H1 (cell line): Measurements from ENCODE around the gene DCAF6. TPM values are rescaled to one million over a fixed set of nuclear protein-coding genes. Genes with fewer than 3 reads are reported as not detected.
A peak's percentile ranks its signal among the peaks of the same experiment; 100 is the strongest.

ENCODE experiments used
- CTCF ChIA-PET: fragments of 300-600 bp; sonication (Branson Sonifier 250); formaldehyde crosslinking; loops from one replicate; lab custom pipeline; 2021; ENCODE audit not compliant: partially characterized antibody; lab: Charles Lee
- POLR2A ChIA-PET: fragments of 300-600 bp; sonication (Branson Sonifier 250); formaldehyde crosslinking; loops from one replicate; lab custom pipeline; 2021; ENCODE audit warnings: inconsistent platforms; ENCODE audit not compliant: partially characterized antibody; lab: Charles Lee
- DNase-seq, 2 experiments: peaks; one replicate each; pipeline versions ENCODE4 v3.0.0 to v3.0.0-alpha.2; 2010 to 2022; ENCODE audit warnings: low spot score in 2 of 2, low read depth in 1 of 2, mixed read lengths in 1 of 2
- FAIRE-seq: peaks from 2 replicates; lab custom pipeline; 2011; peaks lifted over from hg19 to GRCh38; lab: Jason Lieb, UNC
- H2AFZ ChIP-seq: 2 replicates; pipeline ENCODE4 v1.8.1; 2012; ENCODE audit warnings: low read length, inconsistent platforms
- H2AK5ac ChIP-seq: 2 replicates; pipeline ENCODE4 v1.6.1; 2013; ENCODE audit warnings: low read depth, low read length
- H2BK120ac ChIP-seq: replicated peaks from 2 replicates; pipeline ENCODE3; 2013; ENCODE audit warnings: low read depth, low read length, inconsistent platforms
- H2BK12ac ChIP-seq: 2 replicates; pipeline ENCODE4 v1.6.1; 2013; ENCODE audit warnings: low read depth, low read length
- H2BK15ac ChIP-seq: 2 replicates; pipeline ENCODE4 v1.6.1; 2013; ENCODE audit warnings: low read length
- H2BK20ac ChIP-seq: 2 replicates; pipeline ENCODE4 v1.6.1; 2013; ENCODE audit warnings: low read length
- H2BK5ac ChIP-seq: 2 replicates; pipeline ENCODE4 v1.6.1; 2013; ENCODE audit warnings: low read depth, low read length
- H3K14ac ChIP-seq: 2 replicates; pipeline ENCODE4 v1.6.1; 2013; ENCODE audit warnings: inconsistent platforms; ENCODE audit not compliant: insufficient read length
- H3K18ac ChIP-seq: 2 replicates; pipeline ENCODE4 v1.6.1; 2013; ENCODE audit warnings: low read length; ENCODE audit errors: extremely low read depth
- H3K23ac ChIP-seq: 2 replicates; pipeline ENCODE4 v1.6.1; 2013; ENCODE audit warnings: inconsistent platforms; ENCODE audit not compliant: insufficient read length
- H3K23me2 ChIP-seq: 2 replicates; pipeline ENCODE4 v1.6.1; 2013; ENCODE audit warnings: low read depth, low read length
- H3K27ac ChIP-seq: 2 replicates; pipeline ENCODE4 v1.6.1; 2011; ENCODE audit warnings: low read depth, low read length, inconsistent platforms
- H3K27me3 ChIP-seq, 4 experiments: replicated peaks in 1 of 4; 1 replicate in 1 of 4; 2 replicates in 3 of 4; pipeline versions ENCODE4 v1.6.1 to v1.8.1; 2011 to 2013; ENCODE audit warnings: low read length in 3 of 4, mild to moderate bottlenecking in 3 of 4, inconsistent platforms in 2 of 4, mixed read lengths in 2 of 4, moderate library complexity in 1 of 4; ENCODE audit not compliant: control insufficient read depth in 3 of 4, insufficient read depth in 3 of 4; ENCODE audit errors: extremely low read depth in 1 of 4
- H3K36me3 ChIP-seq, 4 experiments: 2 replicates each; pipeline versions ENCODE4 v1.6.1 to v1.8.1; 2011 to 2013; ENCODE audit warnings: mild to moderate bottlenecking in 4 of 4, low read length in 3 of 4, moderate library complexity in 2 of 4, control low read depth in 1 of 4, inconsistent platforms in 1 of 4; ENCODE audit not compliant: insufficient read depth in 4 of 4, control insufficient read depth in 2 of 4
- H3K4ac ChIP-seq: replicated peaks from 2 replicates; pipeline ENCODE3; 2013; ENCODE audit warnings: low read length, low read depth, mixed read lengths, inconsistent platforms; ENCODE audit not compliant: insufficient read length
- H3K4me1 ChIP-seq, 4 experiments: replicated peaks in 1 of 4; 1 replicate in 1 of 4; 2 replicates in 3 of 4; pipeline versions ENCODE4 v1.6.1 to v1.8.1; 2011 to 2013; ENCODE audit warnings: low read length in 3 of 4, inconsistent platforms in 2 of 4, mixed read lengths in 1 of 4; ENCODE audit not compliant: insufficient read depth in 4 of 4, control insufficient read depth in 3 of 4
- H3K4me2 ChIP-seq, 2 experiments: 2 replicates each; pipeline versions ENCODE4 v1.6.1 to v1.8.1; 2011 to 2013; ENCODE audit warnings: low read depth in 2 of 2, low read length in 2 of 2, control low read depth in 1 of 2, inconsistent platforms in 1 of 2, mild to moderate bottlenecking in 1 of 2; ENCODE audit not compliant: insufficient read depth in 1 of 2
- H3K4me3 ChIP-seq, 4 experiments: fragments of 200-600, 300-600 bp in 1 of 4; sonication (generic), shearing (Covaris generic), sonication (Bioruptor Twin) in 1 of 4; 2 replicates each; pipeline versions ENCODE4 v1.5.1 to v1.8.1; 2011 to 2016; ENCODE audit warnings: low read length in 4 of 4, low read depth in 3 of 4, control low read depth in 2 of 4, inconsistent platforms in 2 of 4, mild to moderate bottlenecking in 2 of 4, mixed read lengths in 1 of 4, moderate library complexity in 1 of 4; ENCODE audit not compliant: insufficient read depth in 2 of 4; ENCODE audit errors: extremely low read depth in 1 of 4
- H3K56ac ChIP-seq: replicated peaks from 2 replicates; pipeline ENCODE3; 2013; ENCODE audit warnings: low read depth, mild to moderate bottlenecking, mixed read lengths, low read length, inconsistent platforms; ENCODE audit not compliant: insufficient read length
- H3K79me1 ChIP-seq: 2 replicates; pipeline ENCODE4 v1.6.1; 2013; ENCODE audit warnings: low read depth, low read length, control low read depth
- H3K79me2 ChIP-seq, 2 experiments: 2 replicates each; pipeline versions ENCODE4 v1.6.1 to v1.8.1; 2012 to 2013; ENCODE audit warnings: low read length in 2 of 2, mild to moderate bottlenecking in 2 of 2, inconsistent platforms in 1 of 2; ENCODE audit not compliant: insufficient read depth in 2 of 2, control insufficient read depth in 1 of 2
- H3K9ac ChIP-seq, 4 experiments: replicated peaks in 1 of 4; 1 replicate in 1 of 4; 2 replicates in 3 of 4; pipeline versions ENCODE4 v1.6.1 to v1.8.1; 2011 to 2013; ENCODE audit warnings: low read depth in 3 of 4, low read length in 3 of 4, control low read depth in 2 of 4, mild to moderate bottlenecking in 2 of 4, moderate library complexity in 2 of 4, inconsistent platforms in 1 of 4; ENCODE audit errors: extremely low read depth in 1 of 4
- H3K9me3 ChIP-seq, 2 experiments: 2 replicates each; pipeline versions ENCODE4 v1.6.1 to v1.8.1; 2012 to 2013; ENCODE audit warnings: mild to moderate bottlenecking in 2 of 2, moderate library complexity in 2 of 2, control low read depth in 1 of 2, inconsistent platforms in 1 of 2, low read depth in 1 of 2, low read length in 1 of 2, mixed read lengths in 1 of 2; ENCODE audit not compliant: insufficient read depth in 2 of 2
- H4K20me1 ChIP-seq, 2 experiments: replicated peaks in 1 of 2; 2 replicates each; pipeline versions ENCODE3 to v1.8.1; 2011 to 2013; ENCODE audit warnings: inconsistent platforms in 2 of 2, low read length in 2 of 2, mild to moderate bottlenecking in 1 of 2; ENCODE audit not compliant: insufficient read depth in 2 of 2, control insufficient read depth in 1 of 2
- H4K5ac ChIP-seq: 2 replicates; pipeline ENCODE4 v1.6.1; 2013; ENCODE audit warnings: low read length, low read depth, mixed read lengths, inconsistent platforms; ENCODE audit not compliant: insufficient read length
- H4K8ac ChIP-seq: 2 replicates; pipeline ENCODE4 v1.8.0; 2013; ENCODE audit warnings: mild to moderate bottlenecking, moderate library complexity, low read length, inconsistent platforms; ENCODE audit not compliant: insufficient read depth; ENCODE audit errors: extremely low read depth
- H4K91ac ChIP-seq: replicated peaks from 2 replicates; pipeline ENCODE3; 2013; ENCODE audit warnings: low read length, mixed read lengths, inconsistent platforms; ENCODE audit not compliant: insufficient read length
- BCL11A ChIP-seq, 2 experiments: IDR thresholded peaks; one replicate each; pipeline ENCODE4 v1.6.1; 2011; ENCODE audit warnings: low read depth in 2 of 2, low read length in 2 of 2, mild to moderate bottlenecking in 2 of 2
- WGBS, 2 experiments: shearing (Covaris generic) in 1 of 2; methylation state at CpG; one replicate each; pipeline versions ENCODE4 v1.1.6 to v1.1.7; 2013 to 2015; ENCODE audit warnings: low lambda C conversion rate in 2 of 2, mixed read lengths in 2 of 2, inconsistent platforms in 1 of 2, low coverage in 1 of 2, missing lambda C conversion rate in 1 of 2; ENCODE audit not compliant: insufficient replicate concordance in 2 of 2, insufficient coverage in 1 of 2, insufficient read length in 1 of 2; ENCODE audit errors: extremely low coverage in 1 of 2, missing lambda C conversion rate in 1 of 2; 5-methylcytosine and 5-hydroxymethylcytosine counted together
- polyA plus RNA-seq, 7 experiments: library from polyadenylated mRNA; depleted of rRNA in 3 of 7; stranded (reverse) in 5 of 7; unstranded in 2 of 7; fragments of >200 nt in 5 of 7; fragments of 200-250 nt in 2 of 7; gene quantifications; 1 replicate in 5 of 7; 2 replicates in 1 of 7; 4 replicates in 1 of 7; pipeline versions ENCODE4 v1.2.1 to v1.2.3, GENCODE V29; 2011 to 2013; ENCODE audit warnings: missing spikeins in 2 of 7, mixed read lengths in 2 of 7
- total RNA-seq: library from RNA; stranded (reverse); fragmentation: NEBNext Ultra II Directional; extraction: Animal tissue kit (Norgen Biotek cat#: 25700); gene quantifications from 2 replicates; pipeline ENCODE4 v1.2.1, GENCODE V29; 2021

The DCAF6 gene
- total and polyA plus RNA-seq, 2 of the 8 experiments (the other 6 are each of a cell fraction or from before 2014, with no cell fraction given), result 12.3 to 17.4 TPM

DNA sequence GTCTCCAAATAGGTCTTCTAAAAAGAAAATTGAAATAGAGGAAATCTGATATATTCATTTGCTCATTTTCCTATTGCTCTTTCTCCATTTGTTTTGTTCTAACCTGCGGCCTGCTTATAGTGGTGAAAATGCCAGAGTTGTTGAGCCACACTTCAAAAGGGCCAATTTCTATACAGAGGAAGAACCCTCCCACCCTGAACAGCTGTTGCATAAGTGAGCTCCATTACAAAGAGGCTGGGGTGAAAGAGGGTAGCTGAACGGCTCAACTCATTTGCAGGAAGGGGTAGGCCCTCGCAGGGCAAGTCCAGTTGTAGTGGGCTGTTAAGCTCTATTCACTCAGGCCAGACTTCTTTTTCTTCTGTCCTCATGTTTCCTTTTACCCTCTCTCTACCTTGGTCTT lies 31.3 kb upstream of the DCAF6 start:
- no peak overlapping the region for H4K8ac ChIP-seq
- H3K18ac ChIP-seq, result no peak overlapping the region
- no peaks in the 10 kb centered on the region for H3K79me2 ChIP-seq
- no peaks in the 10 kb centered on the region for H3K27me3 ChIP-seq
- no peaks in the 10 kb centered on the region; a peak in 1 of 8 replicates for H3K36me3 ChIP-seq
- H3K56ac ChIP-seq, result no peak overlapping the region
- no peak overlapping the region for H3K23ac ChIP-seq
- 0 out of 4 replicates have a peak overlapping the region, but pooled peaks of 1 of the 2 experiments have one; percentile 25 for H3K4me2 ChIP-seq
- H2BK12ac ChIP-seq, result no peak overlapping the region
- POLR2A ChIA-PET, result interaction anchor here (0.9 to 2.2 kb wide), 6 partner anchors 9 to 175 kb away, joined by 3 to 8 read pairs (median 4); partner anchors contain the start of genes ADCY10, DCAF6 and MPC2
- no peak for TF ChIP-seq BCL11A (IDR thresholded peaks at IDR 0.05; ENCODE audit: low read depth in 2 of 2, low read length in 2 of 2)
- H2BK15ac ChIP-seq, result no peak overlapping the region
- H3K9me3 ChIP-seq, result peaks cover 8 to 12% of the 10 kb centered on the region in 2 experiments
- peaks cover 0 to 6% (median 3%) of the 10 kb centered on the region in 4 experiments; a peak in 4 of 7 replicates for H3K4me1 ChIP-seq
- H4K20me1 ChIP-seq, result no peaks in the 10 kb centered on the region
- no peak overlapping the region for H4K5ac ChIP-seq
- no peak overlapping the region for H4K91ac ChIP-seq
- H2BK120ac ChIP-seq, result no peak overlapping the region
- H2BK20ac ChIP-seq, result 0 out of 2 replicates have a peak overlapping the region, but pooled peaks have one; percentile 10
- H2AK5ac ChIP-seq, result no peak overlapping the region
- H3K27ac ChIP-seq, result no peak overlapping the region
- H3K23me2 ChIP-seq, result no peaks in the 10 kb centered on the region
- no peak overlapping the region for H3K4ac ChIP-seq
- no peak overlapping the region for H2BK5ac ChIP-seq
- H3K4me3 ChIP-seq, result no peak overlapping the region
- peak overlapping the region; percentile 55; the same call in 1 of the 2 replicates for H2AFZ ChIP-seq
- WGBS, 2 experiments, result 48% methylated on average over 3 of the region's 3 CpGs; no CpG with 5 or more reads in 1 of the 2 experiments
- no peak overlapping the region for H3K9ac ChIP-seq
- H3K79me1 ChIP-seq, result no peaks in the 10 kb centered on the region
- DNase-seq (no peak), FAIRE-seq (peak; percentile 55)
- H3K14ac ChIP-seq, result no peak overlapping the region
- CTCF ChIA-PET, result interaction anchor here (0.6 to 1.6 kb wide), 4 partner anchors 22 to 177 kb away, joined by 3 to 8 read pairs (median 4); no protein-coding TSS in a partner anchor
